Measurements from ENCODE around the gene APOD.

The APOD gene

DNA sequence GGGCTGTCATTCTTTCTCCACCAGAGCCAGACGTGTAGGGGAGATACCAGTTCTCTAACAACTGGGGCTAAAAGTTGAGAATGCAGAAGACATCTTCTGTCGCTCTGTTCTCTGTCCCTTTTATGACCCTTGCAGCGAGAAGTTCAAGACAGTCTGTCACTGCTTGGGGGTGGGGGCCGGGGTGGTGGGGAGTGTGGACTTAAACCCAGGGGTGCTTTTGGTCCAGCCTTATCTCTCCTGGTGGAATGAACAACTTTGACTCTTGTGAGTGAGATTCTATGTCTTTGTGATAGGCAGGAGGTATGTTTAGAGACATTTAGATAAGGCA, 767 bp upstream of the APOD start:
- DNase-seq, result no peak

DNA sequence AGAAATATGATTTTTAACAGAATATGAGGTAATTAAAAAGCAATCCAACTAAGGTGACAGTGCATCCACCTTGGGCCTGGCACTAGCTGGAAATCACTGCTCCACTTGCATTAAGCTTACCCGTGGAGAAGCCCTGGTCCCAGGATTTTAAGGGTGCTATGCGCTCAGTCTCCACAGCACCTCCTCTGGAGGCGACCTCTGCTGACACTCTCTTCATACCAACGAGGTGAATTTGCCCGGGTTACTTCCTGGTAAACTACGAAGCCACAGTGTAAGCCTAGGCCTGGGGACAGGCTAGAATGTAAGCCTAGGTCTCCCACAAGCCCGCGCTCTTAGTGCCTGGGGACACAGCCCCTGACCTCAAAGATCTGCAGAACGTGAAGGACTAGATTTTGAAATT, 793 bp downstream of the APOD start:
- DNase-seq, result no peak

DNA sequence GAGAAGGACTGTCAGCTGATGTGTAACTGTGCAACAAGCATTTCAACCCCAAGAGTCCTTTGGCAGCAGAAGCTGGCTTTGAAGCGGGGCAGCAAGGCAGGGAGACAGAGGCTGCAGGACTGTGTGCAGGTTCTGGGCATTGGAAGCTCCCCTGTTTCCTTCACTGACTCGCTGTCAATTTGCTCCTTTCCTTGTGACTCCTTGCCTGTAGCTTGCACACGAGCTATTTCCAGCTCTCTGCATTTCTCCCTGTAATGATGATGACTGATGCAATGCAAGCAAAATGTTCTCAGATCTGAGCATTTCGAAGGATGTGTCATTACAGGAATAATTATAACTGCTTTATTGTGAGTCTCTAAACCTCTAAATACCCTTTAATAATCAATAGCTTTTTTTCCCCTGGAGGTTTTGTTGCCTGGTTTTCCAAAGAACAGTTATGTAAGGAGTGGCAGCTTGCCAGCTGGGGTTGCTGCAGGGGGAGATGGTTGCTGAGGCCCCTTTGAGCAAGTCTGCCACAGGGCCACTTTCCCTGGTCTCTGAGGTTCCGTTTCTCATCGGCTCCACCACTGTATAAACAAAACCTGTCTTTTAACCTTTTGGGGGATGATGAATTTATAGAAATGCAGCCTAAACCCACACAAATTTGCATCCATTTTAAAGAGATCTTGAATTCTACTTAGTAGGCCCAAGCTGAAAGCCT, 2.8 kb downstream of the APOD start:
- no peak for DNase-seq

DNA sequence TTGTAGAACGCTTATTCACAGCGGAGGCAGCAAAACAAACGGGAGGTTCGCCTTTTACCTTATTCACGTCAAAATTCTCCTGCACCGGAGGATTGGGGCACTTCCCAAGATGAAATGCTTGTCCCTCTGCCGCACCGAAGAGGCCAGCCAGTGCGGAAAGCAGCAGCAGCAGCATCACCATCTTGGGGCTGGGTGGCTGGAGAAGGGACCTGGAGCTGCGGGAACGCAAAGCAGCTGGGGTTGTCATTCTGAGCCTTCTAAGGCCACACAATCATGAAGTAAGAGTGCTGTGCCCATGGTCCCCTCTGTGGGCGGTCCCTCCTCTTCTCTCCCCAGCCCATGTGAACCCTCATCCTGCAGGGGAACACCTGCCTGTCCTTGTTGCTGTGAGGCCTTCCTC, 4.5 kb downstream of the APOD start:
- DNase-seq, result no peak

DNA sequence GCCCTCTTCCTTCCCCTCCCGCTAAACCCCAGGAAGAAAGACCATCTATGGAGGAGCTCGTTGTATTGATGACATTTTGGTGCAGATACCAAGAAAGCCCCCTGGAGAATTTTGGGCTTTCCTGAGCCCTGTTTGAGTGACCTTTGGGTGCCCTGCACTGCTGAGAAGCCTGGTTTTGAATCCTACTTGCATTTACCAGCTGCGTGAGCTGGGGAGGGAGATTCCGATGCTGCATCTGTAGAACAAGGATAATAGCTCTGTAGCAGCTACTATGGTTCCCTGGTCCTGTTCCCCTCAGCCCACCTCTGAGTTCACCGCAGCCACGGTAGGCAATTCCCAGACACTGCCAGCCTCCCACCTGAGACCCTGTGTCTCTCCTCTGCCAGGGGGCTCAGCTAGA, 5.2 kb downstream of the APOD start:
- DNase-seq, result no peak

DNA sequence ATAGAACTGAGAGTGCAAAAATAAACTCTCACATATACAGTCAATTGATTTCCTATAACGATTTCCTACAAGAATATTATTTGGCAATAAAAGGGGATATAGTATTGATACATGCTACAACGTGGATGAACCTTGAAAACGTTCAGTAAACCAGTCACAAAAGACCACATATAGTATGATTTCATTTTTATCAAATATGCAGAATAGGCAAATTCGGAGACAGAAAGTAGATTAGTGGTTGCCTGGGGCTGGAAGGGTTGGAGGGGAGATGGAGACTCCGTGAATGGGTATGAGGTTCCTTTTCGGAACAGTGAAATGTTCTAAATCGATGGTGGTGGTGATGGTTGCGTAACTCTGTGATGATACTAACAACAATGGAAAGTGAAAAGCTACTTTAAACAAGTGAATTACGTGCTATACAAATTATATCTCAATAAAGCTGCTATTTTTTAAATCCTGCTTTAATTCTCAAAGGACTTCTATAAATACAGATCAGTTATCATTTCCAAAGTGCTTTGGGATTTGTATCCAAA, 6.0 kb downstream of the APOD start:
- no peak for DNase-seq

DNA sequence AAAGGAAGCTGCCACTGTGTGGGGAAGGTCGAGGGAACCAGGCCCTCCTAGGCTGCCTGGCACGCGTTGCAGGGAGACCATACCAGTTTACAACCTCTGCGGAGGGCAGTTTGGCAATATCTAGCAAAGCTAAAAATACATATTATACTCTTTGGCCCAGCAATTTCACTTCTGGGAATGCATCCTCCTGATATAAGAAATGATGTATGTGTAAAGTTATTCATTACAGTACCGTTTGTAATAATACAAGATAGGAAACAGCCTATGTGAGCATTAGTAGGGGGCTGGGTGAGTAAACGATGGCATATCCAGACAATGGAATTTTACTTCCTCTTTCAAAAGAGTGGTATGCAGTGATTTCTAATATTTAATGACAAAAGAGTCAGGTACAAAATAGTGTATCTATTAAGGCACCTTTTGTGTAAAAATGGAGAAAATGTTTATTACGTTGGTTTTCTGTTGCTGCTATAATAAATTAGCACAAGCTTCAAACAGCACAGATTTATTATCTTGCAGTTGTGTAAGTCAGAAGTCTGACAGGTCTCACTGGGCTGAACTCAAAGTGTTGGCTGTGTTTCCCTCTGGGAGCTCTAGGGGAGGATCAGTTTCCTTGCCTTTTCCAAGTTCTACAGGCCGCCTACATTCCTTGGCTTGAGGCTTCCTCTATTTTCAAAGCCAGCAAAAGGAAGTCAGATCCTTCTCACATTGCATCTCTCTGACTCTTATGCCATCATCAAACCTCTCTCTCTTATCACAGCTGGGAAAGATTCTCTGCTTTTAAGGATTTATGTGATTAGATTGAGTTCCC, 9.0 kb downstream of the APOD start:
- no peak for DNase-seq

DNA sequence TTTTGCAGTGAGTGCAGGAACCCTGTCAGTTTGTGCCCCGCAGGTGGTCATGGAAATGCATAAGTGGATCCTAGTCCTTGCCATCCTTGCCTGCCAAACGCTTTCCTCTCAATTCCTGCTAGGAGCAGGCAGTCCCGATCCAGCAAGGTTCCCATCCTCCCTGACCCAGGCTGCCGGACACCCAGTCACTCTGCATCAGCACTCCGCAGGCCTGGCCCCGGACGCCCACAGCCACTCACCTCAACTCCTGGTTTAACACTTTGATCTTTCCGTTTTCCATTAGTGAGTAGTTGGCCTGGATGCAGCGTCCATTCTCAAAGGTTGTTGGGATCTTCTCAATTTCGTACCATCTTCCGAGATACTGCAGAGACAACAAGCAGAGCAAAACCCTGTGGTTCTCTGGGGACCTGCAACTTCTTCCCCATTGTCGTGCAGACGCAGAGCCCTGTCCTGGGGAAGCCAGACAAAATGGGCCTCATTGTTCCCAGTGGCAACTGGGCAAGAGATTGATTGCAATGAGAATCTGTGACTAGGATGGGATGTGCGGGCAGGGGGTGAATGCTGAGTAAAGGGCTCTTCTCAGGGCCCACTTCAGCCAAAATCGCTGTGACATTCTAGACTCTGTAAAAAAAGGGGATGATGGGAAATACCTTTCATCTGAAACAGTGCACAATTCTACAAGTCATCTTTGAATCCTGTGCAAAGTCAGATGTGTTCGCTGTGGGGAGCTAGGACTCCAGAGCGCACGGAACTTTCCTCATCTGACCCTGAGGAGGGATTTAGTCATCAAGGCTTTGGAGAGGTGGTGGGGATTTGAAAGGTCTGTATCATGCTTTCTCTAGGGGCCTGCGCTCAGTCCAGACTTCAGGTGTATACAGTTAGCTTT, 9.9 kb downstream of the APOD start:
- DNase-seq, result no peak

DNA sequence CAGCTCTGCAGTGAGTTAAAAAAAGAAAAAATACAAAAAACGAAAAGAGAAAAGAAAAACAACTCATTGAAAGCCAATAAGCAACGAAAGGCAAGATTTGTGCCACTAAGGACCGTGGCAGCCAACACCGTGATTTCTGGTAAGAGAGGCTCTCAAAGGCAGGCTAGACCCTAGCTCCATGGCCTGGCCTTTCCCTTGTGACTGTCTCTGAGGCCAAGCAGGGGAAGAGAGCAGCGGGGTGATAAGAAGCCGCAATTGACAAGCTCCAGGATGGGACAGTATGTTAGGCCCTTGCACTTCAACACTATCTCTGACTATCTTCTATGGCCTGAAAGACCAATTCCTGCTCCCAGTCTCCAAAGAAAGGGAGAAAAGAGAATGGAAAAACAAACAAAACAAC, 12.4 kb downstream of the APOD start:
- DNase-seq, result no peak

DNA sequence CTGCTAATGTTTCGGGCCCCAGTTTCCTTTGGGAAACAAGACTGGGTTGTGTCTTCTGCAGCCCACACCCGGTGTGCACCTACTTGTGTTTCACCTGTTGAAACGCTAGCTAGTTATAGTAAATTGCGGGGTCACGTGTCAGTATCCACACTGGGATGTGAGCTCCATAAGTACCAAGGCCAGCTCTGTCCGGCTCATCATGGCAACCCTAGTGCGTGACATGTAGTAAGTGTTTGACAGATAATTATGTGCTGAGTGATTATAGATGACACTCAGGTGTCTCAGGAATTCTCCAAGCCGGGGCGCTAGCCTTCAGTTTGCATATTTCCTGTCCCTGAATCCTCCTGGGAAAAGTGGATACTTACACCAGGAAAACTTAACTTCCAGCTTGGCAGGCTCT, 12.8 kb downstream of the APOD start:
- no peak for DNase-seq

DNA sequence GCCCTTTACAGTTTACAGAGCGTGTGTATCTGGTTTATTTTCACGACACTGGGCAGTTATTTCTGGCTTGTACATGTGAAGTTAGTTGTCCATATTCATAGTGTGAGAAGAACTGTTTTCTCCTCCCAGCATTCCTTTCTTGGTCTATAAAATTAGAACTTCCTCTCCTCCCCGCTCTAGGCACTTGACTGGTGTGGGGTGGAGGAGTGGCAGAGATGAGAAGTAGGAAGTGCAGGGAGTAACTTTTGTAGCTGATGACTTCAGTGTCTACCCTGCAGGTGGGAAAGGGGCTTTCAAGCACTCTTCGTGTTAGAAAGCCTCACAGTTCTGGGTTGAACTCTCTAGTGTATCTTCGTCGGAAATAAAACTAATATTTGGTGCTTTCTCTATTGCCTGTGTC, 13.4 kb downstream of the APOD start:
- no peak for DNase-seq

DNA sequence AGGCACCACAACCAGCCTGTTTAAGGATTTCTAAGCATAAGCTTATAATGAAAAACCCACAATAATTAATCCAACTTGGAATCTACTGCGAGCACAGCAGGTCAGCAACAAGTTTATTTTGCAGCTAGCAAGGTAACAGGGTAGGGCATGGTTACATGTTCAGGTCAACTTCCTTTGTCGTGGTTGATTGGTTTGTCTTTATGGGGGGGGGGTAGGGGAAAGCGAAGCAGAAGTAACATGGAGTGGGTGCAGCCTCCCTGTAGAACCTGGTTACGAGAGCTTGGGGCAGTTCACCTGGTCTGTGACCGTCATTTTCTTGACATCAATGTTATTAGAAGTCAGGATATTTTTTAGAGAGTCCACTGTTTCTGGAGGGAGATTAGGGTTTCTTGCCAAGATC, 15.1 kb downstream of the APOD start:
- DNase-seq, result no peak

DNA sequence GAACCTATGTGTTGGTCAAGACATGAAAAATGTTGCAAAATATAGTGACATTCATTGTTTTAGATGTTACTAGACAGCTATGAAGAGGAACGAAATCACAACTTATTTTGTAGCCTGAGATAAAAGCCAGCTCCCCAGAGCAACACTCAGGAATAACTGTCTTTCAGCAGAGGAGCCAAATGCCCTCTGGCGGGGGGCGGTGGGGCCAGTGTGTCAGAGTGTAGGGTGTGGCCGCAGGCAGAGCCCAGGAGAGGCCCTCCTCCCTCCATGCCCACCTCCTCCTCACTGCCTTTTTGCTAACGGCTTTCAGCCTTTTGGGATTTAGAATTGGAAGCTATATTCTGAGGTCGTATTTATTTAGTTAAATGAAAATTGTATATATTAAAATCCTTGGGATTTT, 16.9 kb downstream of the APOD start:
- no peak for DNase-seq

DNA sequence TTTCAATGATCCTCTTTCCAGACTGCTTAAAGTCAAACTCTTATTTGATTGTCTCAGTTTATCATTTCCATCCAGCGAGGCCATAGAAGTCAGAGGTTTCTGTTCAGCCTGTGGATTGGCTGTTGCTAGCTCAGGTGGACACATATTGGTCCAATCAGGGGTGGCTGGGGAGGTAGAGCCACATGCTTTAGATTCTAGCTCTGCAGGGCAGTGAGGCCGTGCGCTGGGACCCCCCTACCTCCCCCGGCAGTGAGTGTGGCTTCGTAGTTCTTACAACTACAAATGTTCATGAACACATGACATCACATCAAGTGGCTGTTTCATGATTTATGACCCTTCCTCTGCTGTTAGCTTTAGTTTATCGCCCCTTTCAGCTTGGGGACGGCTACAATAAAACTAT, 18.0 kb downstream of the APOD start:
- no peak for DNase-seq

DNA sequence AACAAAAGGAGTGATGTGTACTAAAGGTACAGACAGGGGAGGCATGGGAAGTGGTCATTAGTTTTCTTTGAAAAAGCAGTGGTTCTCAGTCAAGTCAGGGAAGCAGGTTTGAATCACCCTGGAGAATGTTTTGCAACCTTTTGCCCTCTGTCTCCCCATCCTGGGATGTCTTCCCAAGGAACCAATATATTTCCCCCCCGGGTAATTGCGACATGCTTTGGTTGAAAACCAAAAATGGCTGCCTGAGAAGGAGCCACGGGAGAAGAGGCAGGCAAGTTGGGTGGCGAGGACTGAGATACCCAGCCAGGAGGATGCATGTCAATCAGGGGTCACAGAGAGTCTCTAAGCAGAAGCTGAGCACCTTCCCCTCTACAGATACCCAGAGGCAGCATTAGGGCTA, 20.4 kb downstream of the APOD start:
- DNase-seq, result no peak

DNA sequence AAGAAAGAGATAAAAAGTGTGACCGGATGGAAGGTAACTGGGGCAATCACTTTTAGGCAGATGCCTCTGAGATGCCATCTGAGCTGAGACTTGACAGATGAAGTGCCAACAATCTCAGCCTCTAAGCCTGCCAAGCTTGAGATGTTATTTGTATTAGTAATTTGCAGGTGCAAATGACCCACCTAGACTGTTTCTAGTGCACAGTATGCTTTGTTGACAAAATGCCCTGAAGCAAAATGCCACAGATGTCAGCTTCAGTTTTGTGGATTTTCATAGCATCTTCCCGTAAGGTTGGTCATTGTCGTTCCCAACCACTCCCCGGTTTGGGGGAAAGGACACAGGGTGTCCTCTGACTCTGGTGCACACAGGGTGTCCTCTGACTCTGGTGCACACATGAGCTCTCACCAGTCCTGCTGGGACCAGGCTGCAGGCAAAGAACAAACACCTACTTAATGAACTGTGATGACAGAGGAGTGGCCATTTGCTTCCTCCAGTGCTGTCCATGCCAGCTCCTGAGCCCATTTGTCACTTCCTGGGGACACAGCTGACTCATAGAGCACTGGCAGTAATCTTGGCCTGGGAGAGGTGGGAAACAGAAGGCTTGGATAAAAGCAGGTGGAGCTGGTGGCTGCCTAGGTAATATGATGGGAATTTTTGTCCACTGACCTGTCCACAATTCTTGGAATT, 23.9 kb downstream of the APOD start:
- DNase-seq, result no peak

DNA sequence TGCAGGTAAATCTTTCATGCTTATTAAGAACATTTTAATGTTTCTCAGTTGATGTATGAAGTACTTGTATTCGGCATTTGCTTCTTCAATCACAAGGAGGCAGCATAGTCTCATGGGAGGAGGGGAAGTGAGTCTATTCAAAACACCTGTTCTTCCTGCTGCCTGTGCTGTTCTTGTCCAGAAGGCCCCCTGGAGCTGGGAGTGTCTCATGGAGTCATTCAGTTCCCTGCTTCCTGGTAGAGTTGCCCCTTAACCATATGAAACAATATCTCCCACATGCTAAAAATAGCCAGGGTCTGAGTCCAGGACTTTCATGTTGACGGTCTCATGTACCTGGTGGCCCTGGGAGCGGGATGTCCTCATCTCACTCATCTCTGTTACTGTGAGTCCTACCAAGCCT, 25.1 kb downstream of the APOD start:
- DNase-seq, result peak; percentile 27

DNA sequence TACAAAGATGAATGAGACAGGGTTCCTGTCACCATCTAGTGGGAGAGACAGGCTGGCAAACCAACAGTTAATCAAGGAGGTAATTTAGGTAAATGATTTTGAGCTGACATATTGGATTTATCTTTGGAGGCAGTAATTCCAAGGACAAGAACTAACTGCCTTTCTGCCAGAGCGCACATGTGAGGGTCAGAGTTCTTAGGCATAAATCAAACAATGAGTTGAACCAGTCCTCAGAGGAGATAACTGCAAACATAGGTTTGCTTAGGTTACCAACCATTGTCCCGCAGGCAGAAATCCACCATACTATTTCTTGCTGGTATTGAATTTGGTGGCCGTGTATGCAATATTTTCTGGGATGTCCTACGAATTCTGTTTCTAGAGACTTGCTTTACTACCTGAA, 26.4 kb downstream of the APOD start:
- DNase-seq, result no peak

DNA sequence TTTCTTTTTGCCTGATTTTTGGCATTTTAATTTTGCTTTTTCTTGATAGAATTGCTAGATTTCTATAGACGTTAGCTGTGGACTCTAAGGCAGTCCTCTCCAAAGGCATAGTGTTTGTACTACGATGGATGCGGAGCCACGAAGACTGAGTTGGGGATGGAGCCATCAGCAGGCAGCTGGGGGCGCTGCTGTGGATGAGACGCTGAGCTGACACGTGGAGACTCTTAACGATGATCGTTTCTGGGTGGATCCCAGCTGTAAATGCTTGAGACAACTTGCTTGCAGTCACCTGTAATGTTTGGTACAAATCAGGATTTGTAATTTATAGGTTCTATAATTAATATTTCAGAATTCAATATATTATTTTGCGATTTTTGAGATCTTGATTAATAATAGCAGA, 27.4 kb downstream of the APOD start:
- DNase-seq, result peak; percentile 45

DNA sequence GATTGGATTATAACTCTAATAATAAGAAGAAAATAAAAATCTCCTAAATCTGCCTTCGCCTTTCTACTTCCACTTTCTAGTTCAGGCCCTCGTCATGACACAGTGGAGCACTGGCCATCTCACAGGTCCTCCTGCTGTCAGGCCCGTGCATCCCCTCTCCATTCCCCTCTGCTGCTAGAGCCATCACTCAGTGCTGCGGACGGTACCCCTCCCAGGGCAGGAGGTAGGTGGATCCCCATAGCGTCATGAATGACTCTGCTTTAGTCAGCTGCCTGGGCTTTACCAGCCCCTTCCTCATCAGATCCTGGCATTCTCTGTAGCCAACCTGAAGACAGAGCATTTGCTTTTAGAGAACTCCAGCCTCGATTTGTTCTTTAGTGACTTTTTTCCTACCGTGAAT, 28.6 kb downstream of the APOD start:
- no peak for DNase-seq

DNA sequence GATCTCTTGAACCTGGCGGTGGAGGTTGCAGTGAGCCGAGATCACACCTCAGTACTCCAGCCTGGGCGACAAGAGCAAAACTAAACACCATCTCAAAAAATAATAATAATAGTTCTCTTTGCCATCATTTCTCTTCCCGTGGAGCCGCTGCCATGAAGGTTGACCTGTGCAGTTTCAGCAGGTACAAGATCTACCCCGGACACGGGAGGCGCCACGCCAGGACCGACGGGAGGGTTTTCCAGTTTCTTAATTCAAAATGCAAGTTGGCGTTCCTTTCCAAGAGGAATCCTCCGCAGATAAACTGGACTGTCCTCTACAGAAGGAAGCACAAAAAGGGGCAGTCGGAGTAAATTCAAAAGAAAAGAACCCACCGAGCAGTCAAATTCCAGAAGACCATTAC, 29.3 kb downstream of the APOD start:
- DNase-seq, result no peak

DNA sequence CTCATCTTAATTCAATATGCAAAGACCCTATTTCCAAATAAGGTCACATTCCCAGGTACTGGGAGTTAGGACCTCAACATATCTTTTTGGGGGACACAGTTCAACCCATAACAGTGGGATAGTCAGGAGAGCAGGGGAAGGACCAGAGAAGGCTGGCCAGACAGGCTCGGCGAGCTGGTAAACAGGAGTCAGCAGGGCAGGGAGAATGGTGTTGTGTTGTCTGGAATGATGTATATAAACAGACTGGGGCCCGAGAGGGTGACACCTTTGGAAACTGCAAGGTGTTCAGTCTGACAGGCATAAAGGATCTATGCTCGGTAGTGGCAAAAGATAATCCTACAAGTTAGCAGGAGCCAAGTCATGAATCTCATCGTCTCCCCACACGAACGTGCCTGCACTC, 30.5 kb downstream of the APOD start:
- no peak for DNase-seq

DNA sequence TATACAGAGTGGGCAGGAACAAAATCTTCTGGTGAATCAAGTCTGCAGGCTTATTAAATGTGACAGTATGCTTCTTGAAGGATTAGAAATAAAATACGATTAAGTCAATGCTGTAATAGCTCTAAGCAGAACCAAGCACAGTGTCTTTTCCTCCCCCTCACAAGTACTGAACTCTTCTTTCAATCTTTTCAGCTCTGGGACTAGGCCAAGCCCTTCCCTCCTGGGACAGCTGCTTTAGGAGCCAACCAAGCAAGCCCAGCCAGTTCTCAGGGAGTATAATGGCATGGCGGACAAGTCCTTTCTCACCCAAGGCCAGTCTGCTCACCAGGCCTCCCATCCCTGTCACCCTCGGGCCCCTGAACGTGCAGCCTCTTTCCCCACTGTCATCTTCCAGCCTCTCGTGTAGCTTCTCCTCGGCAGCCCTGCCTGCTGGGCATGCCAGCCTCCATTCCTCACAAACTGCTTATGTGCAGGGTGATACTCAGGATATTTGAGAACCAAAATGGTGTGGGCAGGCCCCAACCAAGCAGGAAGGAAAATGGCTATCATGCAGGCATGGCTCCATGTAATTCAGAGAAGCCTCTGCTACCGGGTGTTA, 32.3 kb downstream of the APOD start:
- no peak for DNase-seq

Measured in hematopoietic multipotent progenitor cell treated with erythropoietin and hydrocortisone succinate and interleukin-3 and kit ligand, for 8 days (in vitro differentiated cells).